MCF 10A (cell line): ENCODE measurements around the gene ATP6V0A1. TPM values are rescaled to one million over a fixed set of nuclear protein-coding genes. Genes with fewer than 3 reads are reported as not detected.

Experiments
- BruUV-seq: library from RNA; stranded (reverse); fragments of 400-500 nt; replicated peaks from 2 replicates; lab custom pipeline; 2021; lab: Mats Ljungman, UMichigan
- CTCF ChIA-PET: fragments of 300-600 bp; sonication (Branson Sonifier 250); formaldehyde crosslinking; extraction: SDS; loops from one replicate; lab custom pipeline; 2021; ENCODE audit warnings: antibody characterized with exemption, inconsistent platforms; lab: Yijun Ruan, JAX
- POLR2A ChIA-PET: fragments of 300-600, 350-650 bp; sonication (Branson Sonifier 250); formaldehyde crosslinking; extraction: SDS; loops from one replicate; lab custom pipeline; 2020; ENCODE audit warnings: antibody characterized with exemption, inconsistent platforms; lab: Yijun Ruan, JAX
- DNase-seq: peaks from one replicate; pipeline ENCODE4 v3.0.0-alpha.2; 2018; ENCODE audit not compliant: unreplicated experiment
- H3K27ac Mint-ChIP-seq: one replicate; pipeline ENCODE4 v1.8.0; 2022; ENCODE audit warnings: mild to moderate bottlenecking, low read depth, mixed read lengths; ENCODE audit not compliant: unreplicated experiment
- H3K27me3 Mint-ChIP-seq: one replicate; pipeline ENCODE4 v1.8.0; 2022; ENCODE audit warnings: mixed read lengths; ENCODE audit not compliant: insufficient read depth, unreplicated experiment
- H3K36me3 Mint-ChIP-seq: one replicate; pipeline ENCODE4 v1.8.0; 2022; ENCODE audit warnings: mild to moderate bottlenecking, moderate library complexity, mixed read lengths; ENCODE audit not compliant: insufficient read depth, unreplicated experiment
- H3K4me1 Mint-ChIP-seq: one replicate; pipeline ENCODE4 v1.8.0; 2022; ENCODE audit warnings: mixed read lengths; ENCODE audit not compliant: insufficient read depth, unreplicated experiment
- H3K4me3 Mint-ChIP-seq: one replicate; pipeline ENCODE4 v1.8.0; 2022; ENCODE audit warnings: mild to moderate bottlenecking, moderate library complexity, mixed read lengths; ENCODE audit not compliant: unreplicated experiment
- H3K9me3 Mint-ChIP-seq: one replicate; pipeline ENCODE4 v1.8.0; 2022; ENCODE audit warnings: mixed read lengths; ENCODE audit not compliant: unreplicated experiment
- intact Hi-C: fragments of 100-400 bp; cut with micrococcal nuclease; formaldehyde crosslinking; loops from 2 replicates; pipeline ENCODE4 v1.14.1; 2022
- total RNA-seq: library from RNA; stranded (reverse); gene quantifications from 2 replicates; pipeline ENCODE4 v1.2.3, GENCODE V29; 2022
- TF ChIP-seq, protein P1 (sequence below): fragments of 200-600 bp; IDR thresholded peaks from one replicate; pipeline ENCODE4 v1.8.0; 2022; ENCODE audit warnings: antibody characterized with exemption, mild to moderate bottlenecking; ENCODE audit not compliant: unreplicated experiment

Gene ATP6V0A1
- total RNA-seq, 1 experiment from 2014 or later: 56.0 TPM

DNA sequence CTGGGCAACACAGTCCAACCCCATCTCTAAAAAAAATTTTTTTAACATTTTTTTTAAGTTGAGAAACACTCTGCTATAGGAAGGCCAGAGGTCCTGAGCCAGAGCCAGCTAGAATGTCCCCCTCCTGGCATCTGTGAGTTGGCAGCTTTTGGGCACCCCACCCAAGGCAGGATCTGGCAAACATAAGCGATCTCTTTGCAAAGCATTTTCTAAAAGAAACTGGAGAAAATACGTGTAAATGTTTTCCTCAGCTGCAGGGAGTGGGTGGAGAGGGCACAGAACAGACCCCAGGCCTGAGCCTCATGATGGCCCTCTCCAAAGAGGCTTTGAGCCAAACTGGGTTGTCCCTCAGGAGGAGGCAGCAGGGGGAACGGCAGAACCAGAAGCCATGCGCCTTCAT lies 47.3 kb upstream of the ATP6V0A1 start:
- POLR2A ChIA-PET: interaction anchor here (1.1 to 9.3 kb wide), 5 partner anchors 11 to 108 kb away, joined by 4 to 273 read pairs (median 21); partner anchors contain the start of genes CAVIN1 and STAT3

DNA sequence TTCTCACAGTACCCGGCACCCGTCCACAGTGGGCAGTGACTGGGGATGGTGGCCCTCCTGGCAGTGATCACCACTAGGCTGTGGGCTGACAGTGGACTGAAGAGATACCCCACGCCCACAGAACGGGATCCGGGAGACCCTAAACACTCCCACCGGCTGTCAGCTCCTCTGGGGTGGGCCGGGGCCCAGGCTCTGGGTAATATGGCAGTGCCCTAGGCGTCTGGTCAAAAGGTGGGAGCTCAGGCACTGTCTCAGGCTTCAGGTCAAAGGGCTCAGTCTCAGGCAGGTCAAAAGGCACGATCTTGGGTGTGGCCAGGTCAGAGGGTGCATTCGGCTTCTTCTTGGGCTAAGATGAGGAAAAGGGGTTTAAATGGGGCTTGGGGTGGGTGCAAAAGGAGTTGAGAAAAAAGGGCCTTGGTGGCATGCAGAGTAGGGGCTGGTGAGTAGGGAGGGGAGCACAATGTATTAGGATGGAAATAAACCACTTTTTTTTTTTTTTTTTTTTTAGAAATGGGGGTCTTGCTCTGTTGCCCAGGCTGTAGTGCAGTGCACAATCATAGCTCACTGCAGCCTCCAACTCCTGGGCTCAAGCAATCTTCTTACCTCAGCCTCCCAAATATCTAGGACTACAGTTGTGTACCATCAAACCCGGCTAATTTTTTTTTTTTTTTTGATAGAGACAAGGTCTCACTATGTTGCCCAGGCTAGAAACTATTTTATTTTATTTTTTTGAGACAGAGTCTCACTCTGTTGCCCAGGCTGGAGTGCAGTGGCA lies 46.6 kb upstream of the ATP6V0A1 start:
- no peak overlapping the region for H3K4me3 Mint-ChIP-seq
- POLR2A ChIA-PET: interaction anchor here (1.2 to 9.3 kb wide), 4 partner anchors 10 to 83 kb away, joined by 3 to 273 read pairs (median 52); partner anchors contain the start of genes CAVIN1 and STAT3

More for the DNA sequence above, 47.3 kb upstream of the ATP6V0A1 start:
- intact Hi-C loops: no loop called here
- Mint-ChIP-seq H3K27ac (peak overlapping the region; percentile 81), H3K4me3 (no peak overlapping the region), H3K27me3 (no peaks in the 10 kb centered on the region), H3K36me3 (peaks cover 25% of the 10 kb centered on the region), H3K4me1 (peaks cover 55% of the 10 kb centered on the region), H3K9me3 (no peaks in the 10 kb centered on the region)
- no peak for DNase-seq
- TF ChIP-seq, protein P1, sequence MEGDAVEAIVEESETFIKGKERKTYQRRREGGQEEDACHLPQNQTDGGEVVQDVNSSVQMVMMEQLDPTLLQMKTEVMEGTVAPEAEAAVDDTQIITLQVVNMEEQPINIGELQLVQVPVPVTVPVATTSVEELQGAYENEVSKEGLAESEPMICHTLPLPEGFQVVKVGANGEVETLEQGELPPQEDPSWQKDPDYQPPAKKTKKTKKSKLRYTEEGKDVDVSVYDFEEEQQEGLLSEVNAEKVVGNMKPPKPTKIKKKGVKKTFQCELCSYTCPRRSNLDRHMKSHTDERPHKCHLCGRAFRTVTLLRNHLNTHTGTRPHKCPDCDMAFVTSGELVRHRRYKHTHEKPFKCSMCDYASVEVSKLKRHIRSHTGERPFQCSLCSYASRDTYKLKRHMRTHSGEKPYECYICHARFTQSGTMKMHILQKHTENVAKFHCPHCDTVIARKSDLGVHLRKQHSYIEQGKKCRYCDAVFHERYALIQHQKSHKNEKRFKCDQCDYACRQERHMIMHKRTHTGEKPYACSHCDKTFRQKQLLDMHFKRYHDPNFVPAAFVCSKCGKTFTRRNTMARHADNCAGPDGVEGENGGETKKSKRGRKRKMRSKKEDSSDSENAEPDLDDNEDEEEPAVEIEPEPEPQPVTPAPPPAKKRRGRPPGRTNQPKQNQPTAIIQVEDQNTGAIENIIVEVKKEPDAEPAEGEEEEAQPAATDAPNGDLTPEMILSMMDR: no peak
- BruUV-seq: no TSS peak
- CTCF ChIA-PET: interaction anchor here (0.5 to 2.3 kb wide), 5 partner anchors 9 to 189 kb away, joined by 3 to 9 read pairs (median 3); partner anchors contain the start of gene STAT3

DNA sequence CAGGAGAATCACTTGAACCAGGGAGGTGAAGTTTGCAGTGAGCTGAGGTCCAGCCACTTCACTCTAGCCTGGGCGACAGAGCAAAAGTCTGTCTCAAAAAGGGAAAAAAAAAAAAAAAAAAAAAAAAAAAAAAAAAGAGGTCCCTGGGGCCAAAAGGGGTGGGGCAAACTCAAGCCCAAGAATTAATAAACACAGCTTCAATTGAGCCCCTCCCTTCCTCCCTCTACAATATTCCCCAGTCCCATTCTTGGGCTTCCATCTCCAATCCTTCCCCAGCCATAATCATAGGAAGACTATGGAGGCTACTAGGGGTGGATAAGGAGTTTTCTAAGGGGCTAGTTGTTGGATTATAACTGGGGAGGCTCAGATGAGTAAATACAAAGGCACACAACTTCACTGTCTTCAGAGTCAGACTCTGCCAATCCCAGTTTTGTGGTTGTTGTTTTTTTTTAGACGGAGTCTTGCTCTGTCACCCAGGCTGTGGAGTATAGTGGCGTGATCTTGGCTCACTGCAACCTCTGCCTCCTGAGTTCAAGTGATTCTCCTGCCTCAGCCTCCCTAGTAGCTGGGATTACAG lies 45.1 kb upstream of the ATP6V0A1 start:
- TF ChIP-seq, protein P1: no peak
- Mint-ChIP-seq H3K27ac (peak overlapping the region; percentile 77), H3K9me3 (no peaks in the 10 kb centered on the region), H3K27me3 (no peaks in the 10 kb centered on the region), H3K4me1 (peaks cover 40% of the 10 kb centered on the region), H3K4me3 (no peak overlapping the region), H3K36me3 (peaks cover 25% of the 10 kb centered on the region)
- POLR2A ChIA-PET: interaction anchor here (0.9 to 9.3 kb wide), 6 partner anchors 9 to 118 kb away, joined by 3 to 273 read pairs (median 4); partner anchors contain the start of genes CAVIN1 and STAT3
- no TSS peak for BruUV-seq
- DNase-seq: no peak
- CTCF ChIA-PET: interaction anchor here (0.7 kb wide), 1 partner anchor 85 kb away, joined by 3 read pairs; no protein-coding TSS in a partner anchor
- intact Hi-C loops: no loop called here

More for the DNA sequence above, 46.6 kb upstream of the ATP6V0A1 start:
- BruUV-seq: no TSS peak
- CTCF ChIA-PET: interaction anchor here (0.5 to 1.1 kb wide), 2 partner anchors 8 to 25 kb away, joined by 3 read pairs; no protein-coding TSS in a partner anchor
- no peak for DNase-seq
- no peaks in the 10 kb centered on the region for H3K27me3 Mint-ChIP-seq
- H3K4me1 Mint-ChIP-seq: peaks cover 51% of the 10 kb centered on the region
- intact Hi-C loops: no loop called here
- peak overlapping the region; percentile 81 for H3K27ac Mint-ChIP-seq
- TF ChIP-seq, protein P1: no peak
- H3K36me3 Mint-ChIP-seq: peaks cover 25% of the 10 kb centered on the region
- H3K9me3 Mint-ChIP-seq: no peaks in the 10 kb centered on the region
